ENCODE data around the gene IGF2BP2.

Gene IGF2BP2

GRCh38 chr3:185767002-185767688, 57.7 kb downstream of the IGF2BP2 start:
- Mint-ChIP-seq H3K4me3 (no peak overlapping the region), H3K9me3 (no peaks in the 10 kb centered on the region), H3K4me1 (no peaks in the 10 kb centered on the region), H3K36me3 (no peaks in the 10 kb centered on the region), H3K27ac (no peak overlapping the region)
- ATAC-seq = no peak
- DNase-seq (ENCODE audit: low spot score in 2 of 2) = no peak

DNA sequence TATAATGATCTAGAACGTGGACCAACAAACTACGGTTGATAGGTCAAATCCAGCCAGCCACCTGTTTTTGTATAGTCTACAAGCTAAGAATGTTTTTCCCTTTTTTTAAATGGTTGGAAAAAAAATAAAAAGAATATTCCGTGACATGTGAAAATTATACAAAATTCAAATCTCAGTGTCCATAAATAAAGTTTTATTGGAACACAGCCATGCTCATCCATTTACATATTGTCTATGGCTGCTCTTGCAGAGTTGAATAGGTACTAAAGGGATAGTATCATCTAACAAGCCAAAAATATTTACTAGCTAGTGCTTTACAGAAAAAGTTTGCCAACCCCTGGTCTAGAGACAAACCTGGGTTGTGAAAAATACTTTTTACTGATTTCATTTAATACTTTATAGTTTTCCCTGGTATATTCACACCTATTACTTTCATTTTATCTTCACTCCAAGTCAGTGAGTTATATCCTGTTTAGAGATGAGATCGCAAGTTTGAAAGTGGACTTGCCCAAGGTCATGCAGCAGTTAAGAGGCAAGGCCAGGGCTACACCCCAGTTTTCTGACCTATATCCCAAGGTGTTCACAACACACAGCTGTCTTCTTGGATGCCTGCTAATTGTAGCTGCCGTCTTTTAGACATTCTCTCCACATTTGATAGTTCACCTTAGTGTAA, 58.4 kb downstream of the IGF2BP2 start:
- no peaks in the 10 kb centered on the region for H3K4me1 Mint-ChIP-seq
- no peak overlapping the region for H3K4me3 Mint-ChIP-seq
- DNase-seq (ENCODE audit: low spot score in 2 of 2) (no peak), ATAC-seq (no peak)
- no peaks in the 10 kb centered on the region for H3K36me3 Mint-ChIP-seq
- no peak overlapping the region for H3K27ac Mint-ChIP-seq
- no peaks in the 10 kb centered on the region for H3K9me3 Mint-ChIP-seq

- H3K4me3 Mint-ChIP-seq = no peak overlapping the region
- DNase-seq (ENCODE audit: low spot score in 2 of 2) = no peak
- ATAC-seq = no peak
- H3K4me1 Mint-ChIP-seq = no peaks in the 10 kb centered on the region
- H3K9me3 Mint-ChIP-seq = no peaks in the 10 kb centered on the region
- no peaks in the 10 kb centered on the region for H3K36me3 Mint-ChIP-seq
- H3K27ac Mint-ChIP-seq = no peak overlapping the region
These were observed 59.9 kb downstream of the IGF2BP2 start for GRCh38 chr3:185764980-185765370.

DNA sequence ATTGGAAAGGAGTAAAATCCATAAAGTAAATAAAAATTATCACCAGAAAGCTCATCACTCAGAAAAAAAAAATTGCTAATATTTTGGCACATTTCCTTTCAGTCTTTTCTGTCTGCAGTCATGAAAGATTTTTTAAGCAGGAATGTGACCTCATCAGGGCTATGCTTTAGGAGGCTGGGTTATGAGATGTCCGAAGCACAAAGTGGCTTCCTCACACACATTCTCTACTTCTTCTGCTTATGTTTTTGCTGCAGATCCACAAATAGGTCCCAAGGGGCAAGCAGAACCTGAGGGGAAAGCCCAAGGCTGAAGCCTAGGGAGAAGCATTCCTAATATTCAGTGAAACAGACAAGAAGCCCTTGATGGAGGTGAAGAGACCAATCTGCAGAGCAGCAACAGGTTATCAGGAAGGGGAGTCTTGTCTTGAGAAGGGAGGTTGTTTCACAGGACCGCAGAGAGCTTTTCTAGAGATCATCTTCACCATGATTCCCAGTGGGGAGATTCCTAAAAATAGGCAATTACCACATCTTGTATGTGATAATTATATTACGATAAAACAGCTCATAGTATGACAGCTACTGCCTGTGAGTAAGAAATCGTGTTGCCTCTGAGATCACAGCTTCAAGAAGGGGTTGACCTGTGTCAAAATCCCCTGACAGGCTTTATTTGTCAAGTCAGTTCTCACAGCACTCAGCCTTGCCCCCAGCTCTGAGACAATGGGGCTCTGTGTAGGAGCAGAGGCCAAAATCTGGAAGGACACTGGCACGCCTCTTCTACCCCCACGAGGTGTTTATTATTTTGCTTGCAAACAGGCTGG, 60.5 kb downstream of the IGF2BP2 start:
- no peak overlapping the region for H3K4me3 Mint-ChIP-seq

GRCh38 chr3:185763347-185764005, 61.4 kb downstream of the IGF2BP2 start:
- no peak for DNase-seq (ENCODE audit: low spot score in 2 of 2)
- H3K27ac Mint-ChIP-seq = no peak overlapping the region
- no peaks in the 10 kb centered on the region for H3K36me3 Mint-ChIP-seq
- H3K4me1 Mint-ChIP-seq = no peaks in the 10 kb centered on the region
- H3K4me3 Mint-ChIP-seq = no peak overlapping the region
- H3K9me3 Mint-ChIP-seq = no peaks in the 10 kb centered on the region
- ATAC-seq = no peak

More for the DNA sequence above, 60.5 kb downstream of the IGF2BP2 start:
- Mint-ChIP-seq H3K36me3 (no peaks in the 10 kb centered on the region), H3K9me3 (no peaks in the 10 kb centered on the region), H3K4me1 (no peaks in the 10 kb centered on the region), H3K27ac (no peak overlapping the region)
- ATAC-seq (no peak), DNase-seq (ENCODE audit: low spot score in 2 of 2) (no peak)

DNA sequence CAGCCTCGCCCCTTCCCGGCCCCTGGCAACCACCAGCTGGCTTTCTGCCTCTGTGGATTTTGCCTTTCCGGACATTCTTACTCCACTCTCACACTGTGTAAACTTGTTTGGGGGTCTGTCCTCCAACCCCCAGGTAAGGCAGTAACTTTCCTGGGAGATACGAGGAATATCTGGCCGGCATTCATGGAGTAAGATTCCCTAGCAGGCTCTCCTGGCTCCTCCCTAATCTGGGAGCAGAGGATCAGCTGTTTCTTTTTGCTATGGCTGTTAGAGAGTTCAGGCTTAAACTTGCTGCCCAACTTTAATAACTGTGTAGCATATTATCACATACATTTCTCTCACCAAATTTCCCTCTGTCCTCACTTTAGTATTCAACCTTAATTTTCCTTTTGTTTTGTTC, 64.3 kb downstream of the IGF2BP2 start:
- Mint-ChIP-seq H3K4me1 (no peaks in the 10 kb centered on the region), H3K27ac (no peak overlapping the region), H3K4me3 (no peak overlapping the region), H3K9me3 (no peaks in the 10 kb centered on the region), H3K36me3 (no peaks in the 10 kb centered on the region)
- ATAC-seq (no peak), DNase-seq (ENCODE audit: low spot score in 2 of 2) (no peak)

DNA sequence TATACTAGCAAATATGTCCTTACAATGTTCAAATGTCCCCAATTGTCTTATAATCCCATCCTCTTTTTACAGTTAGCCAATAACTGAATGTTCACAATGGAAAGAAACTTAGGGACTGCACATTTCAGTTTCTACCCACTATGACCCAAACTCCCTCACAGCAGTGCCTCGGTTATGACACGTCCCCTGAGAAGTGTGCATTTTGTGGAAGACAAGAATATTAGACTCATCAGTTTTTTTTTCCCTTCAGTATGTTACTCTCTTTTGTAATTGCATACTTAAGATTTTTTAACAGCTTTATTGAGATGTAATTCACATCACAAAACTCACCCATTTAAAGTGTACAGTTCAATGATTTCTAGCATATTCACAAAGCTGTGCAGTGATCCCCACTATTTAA, 64.8 kb downstream of the IGF2BP2 start:
- Mint-ChIP-seq H3K4me3 (no peak overlapping the region), H3K36me3 (no peaks in the 10 kb centered on the region), H3K4me1 (no peaks in the 10 kb centered on the region), H3K27ac (no peak overlapping the region), H3K9me3 (no peaks in the 10 kb centered on the region)
- ATAC-seq = no peak
- DNase-seq (ENCODE audit: low spot score in 2 of 2) = no peak

DNA sequence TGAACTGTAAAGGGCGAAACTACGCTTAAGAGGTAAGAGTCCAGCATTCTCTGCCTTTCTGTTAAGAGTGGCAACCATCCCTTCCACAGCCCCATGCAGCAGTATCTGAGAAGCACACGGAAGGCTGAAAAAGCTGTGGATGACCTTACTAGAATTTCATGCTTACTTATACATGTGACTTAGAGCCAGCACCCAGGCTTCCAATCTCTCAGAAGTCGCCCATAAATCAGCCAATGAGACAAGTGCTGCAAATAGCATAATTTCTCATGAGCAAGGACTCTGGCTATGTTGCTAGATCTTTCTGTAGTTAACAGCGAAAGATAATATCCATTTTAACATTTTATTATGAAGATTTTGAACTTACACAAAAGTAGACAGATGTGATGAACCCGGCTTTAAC, 65.3 kb downstream of the IGF2BP2 start:
- ATAC-seq = no peak
- no peaks in the 10 kb centered on the region for H3K4me1 Mint-ChIP-seq
- H3K36me3 Mint-ChIP-seq = no peaks in the 10 kb centered on the region
- no peak for DNase-seq (ENCODE audit: low spot score in 2 of 2)
- H3K9me3 Mint-ChIP-seq = peaks cover under 1% of the 10 kb centered on the region
- no peak overlapping the region for H3K27ac Mint-ChIP-seq
- H3K4me3 Mint-ChIP-seq = no peak overlapping the region

DNA sequence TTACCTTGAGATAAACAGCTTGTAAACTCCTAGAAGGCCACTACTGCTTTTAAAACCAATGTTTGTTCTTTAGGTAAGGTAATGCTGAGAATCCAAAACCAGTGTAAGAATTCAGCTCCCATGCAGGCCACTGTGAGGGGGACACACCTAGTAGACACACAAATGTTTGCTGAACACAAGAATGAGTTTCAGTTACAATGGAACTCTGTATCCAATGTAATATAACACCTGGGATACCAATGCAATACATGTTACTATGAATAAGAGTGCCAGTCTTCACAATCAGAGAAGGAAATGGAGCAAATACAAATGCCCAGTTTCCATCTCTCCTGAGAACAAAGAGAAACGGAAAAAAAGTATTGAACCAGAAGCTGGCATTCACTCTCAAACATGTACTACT, 65.9 kb downstream of the IGF2BP2 start:
- no peak for DNase-seq (ENCODE audit: low spot score in 2 of 2)
- peaks cover 4% of the 10 kb centered on the region for H3K9me3 Mint-ChIP-seq

DNA sequence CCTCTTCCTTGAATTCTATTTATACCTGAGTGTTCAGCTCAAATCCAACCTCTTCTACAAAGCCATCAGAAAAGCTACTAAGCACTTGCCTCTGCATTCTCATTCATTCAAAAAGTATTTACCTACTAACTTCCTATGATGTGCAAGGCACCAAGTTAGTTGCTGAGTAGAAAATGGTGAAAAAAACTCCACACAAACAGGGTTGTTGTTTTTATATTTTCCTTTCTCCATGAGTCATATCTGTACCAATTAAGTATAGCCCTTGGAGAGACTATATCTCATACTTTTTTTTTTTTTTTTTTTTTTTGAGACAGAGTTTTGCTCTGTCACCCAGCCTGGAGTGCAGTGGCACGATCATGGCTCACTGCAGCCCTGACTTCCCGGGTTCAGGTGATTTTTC, 67.7 kb downstream of the IGF2BP2 start:
- no peaks in the 10 kb centered on the region for H3K4me1 Mint-ChIP-seq

More for the DNA sequence above, 65.9 kb downstream of the IGF2BP2 start:
- Mint-ChIP-seq H3K27ac (no peak overlapping the region), H3K36me3 (no peaks in the 10 kb centered on the region), H3K4me3 (no peak overlapping the region), H3K4me1 (no peaks in the 10 kb centered on the region)
- ATAC-seq = no peak

DNA sequence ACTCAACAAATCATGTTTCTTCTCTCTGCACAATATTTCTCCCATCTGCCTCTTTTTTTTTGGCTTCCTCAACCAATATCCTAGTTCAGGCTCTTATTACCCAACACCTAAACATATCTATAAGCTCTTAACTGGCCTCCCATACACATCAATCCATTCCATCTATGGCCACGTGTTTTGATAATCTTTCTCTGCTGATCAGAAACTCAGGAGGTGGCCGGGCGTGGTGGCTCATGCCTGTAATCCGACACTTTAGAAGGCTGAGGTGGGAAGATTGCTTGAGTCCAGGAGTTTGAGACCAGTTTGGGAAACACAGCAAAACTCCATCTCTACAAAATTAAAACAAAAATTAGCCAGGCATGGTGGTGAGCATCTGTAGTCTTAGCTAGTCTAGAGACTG, 68.4 kb downstream of the IGF2BP2 start:
- Mint-ChIP-seq H3K9me3 (peaks cover 4% of the 10 kb centered on the region), H3K36me3 (no peaks in the 10 kb centered on the region), H3K27ac (no peak overlapping the region), H3K4me1 (no peaks in the 10 kb centered on the region), H3K4me3 (no peak overlapping the region)
- ATAC-seq (no peak), DNase-seq (ENCODE audit: low spot score in 2 of 2) (no peak)

More for the DNA sequence above, 67.7 kb downstream of the IGF2BP2 start:
- Mint-ChIP-seq H3K4me3 (no peak overlapping the region), H3K9me3 (peaks cover 4% of the 10 kb centered on the region), H3K27ac (no peak overlapping the region), H3K36me3 (no peaks in the 10 kb centered on the region)
- DNase-seq (ENCODE audit: low spot score in 2 of 2) (no peak), ATAC-seq (no peak)

DNA sequence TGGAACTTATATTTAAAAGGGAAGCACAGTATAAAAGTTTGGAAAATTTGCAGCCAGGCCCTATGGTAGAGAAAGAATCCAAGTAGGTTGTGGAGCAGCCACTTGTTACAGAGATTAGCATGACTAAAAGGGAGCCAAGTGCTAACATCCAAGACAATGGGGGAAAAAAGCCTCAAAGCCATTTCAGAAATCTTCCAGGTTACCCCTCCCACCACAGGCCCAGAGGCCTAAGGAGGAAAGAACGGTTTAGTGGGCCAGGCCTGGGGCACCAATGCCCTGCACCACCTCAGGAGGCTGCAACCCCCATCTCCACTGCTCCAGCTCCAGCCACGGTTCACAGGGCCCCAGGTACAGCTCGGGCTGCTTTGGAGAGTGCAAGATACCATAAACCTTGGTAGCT, 69.9 kb downstream of the IGF2BP2 start:
- Mint-ChIP-seq H3K4me1 (no peaks in the 10 kb centered on the region), H3K9me3 (peaks cover 4% of the 10 kb centered on the region), H3K27ac (no peak overlapping the region), H3K4me3 (no peak overlapping the region), H3K36me3 (no peaks in the 10 kb centered on the region)
- DNase-seq (ENCODE audit: low spot score in 2 of 2) (no peak), ATAC-seq (peak; percentile 36)

GRCh38 chr3:185753354-185753753, 71.5 kb downstream of the IGF2BP2 start:
- H3K4me3 Mint-ChIP-seq = no peak overlapping the region
- H3K4me1 Mint-ChIP-seq = no peaks in the 10 kb centered on the region
- no peak for ATAC-seq
- no peak for DNase-seq (ENCODE audit: low spot score in 2 of 2)
- H3K9me3 Mint-ChIP-seq = peaks cover 4% of the 10 kb centered on the region
- no peak overlapping the region for H3K27ac Mint-ChIP-seq
- H3K36me3 Mint-ChIP-seq = no peaks in the 10 kb centered on the region

DNA sequence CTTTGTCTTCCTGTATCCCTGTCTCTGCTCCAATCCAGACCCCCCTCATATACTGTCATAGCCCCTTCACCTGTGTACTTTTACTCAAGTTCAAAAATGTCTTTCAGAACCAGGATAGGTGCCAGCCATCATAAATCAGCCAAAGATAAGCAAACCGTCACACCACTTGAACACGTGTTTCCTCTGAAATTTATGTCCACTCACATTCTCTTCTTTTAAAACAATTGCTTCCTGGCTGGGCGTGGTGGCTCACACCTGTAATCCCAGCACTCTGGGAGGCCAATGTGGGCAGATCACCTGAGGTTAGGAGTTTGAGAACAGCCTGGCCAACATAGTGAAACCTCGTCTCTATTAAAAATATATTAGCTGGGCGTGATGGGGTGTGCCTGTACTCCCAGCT, 74.1 kb downstream of the IGF2BP2 start:
- no peaks in the 10 kb centered on the region for H3K4me1 Mint-ChIP-seq
- no peaks in the 10 kb centered on the region for H3K36me3 Mint-ChIP-seq
- H3K9me3 Mint-ChIP-seq = peaks cover 4% of the 10 kb centered on the region
- no peak overlapping the region for H3K27ac Mint-ChIP-seq
- DNase-seq (ENCODE audit: low spot score in 2 of 2) = no peak
- H3K4me3 Mint-ChIP-seq = no peak overlapping the region
- no peak for ATAC-seq

DNA sequence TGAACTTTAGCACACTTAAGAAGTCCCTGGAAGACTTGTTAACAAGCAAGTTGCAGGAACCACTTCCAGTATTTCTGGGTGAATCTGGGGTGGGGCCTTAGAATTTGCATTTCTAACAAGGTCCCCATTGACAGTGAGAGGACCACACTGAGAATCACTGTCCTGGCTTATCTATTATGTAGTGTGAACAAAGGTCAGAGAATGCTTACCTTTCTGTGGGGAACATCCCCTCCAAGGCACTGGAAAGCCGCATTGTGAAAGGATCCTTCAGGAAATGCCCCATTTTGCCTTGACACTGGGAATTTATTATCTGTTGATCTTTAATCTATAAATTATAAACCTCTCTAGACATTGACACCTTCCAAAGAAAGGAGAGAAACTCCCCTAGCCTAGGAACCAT, 74.8 kb downstream of the IGF2BP2 start:
- H3K4me3 Mint-ChIP-seq = no peak overlapping the region
- H3K36me3 Mint-ChIP-seq = no peaks in the 10 kb centered on the region

More for the DNA sequence above, 74.8 kb downstream of the IGF2BP2 start:
- Mint-ChIP-seq H3K27ac (no peak overlapping the region), H3K9me3 (peaks cover 4% of the 10 kb centered on the region), H3K4me1 (no peaks in the 10 kb centered on the region)
- ATAC-seq (no peak), DNase-seq (ENCODE audit: low spot score in 2 of 2) (no peak)

Measured in stimulated activated effector memory CD8-positive, alpha-beta T cell treated with anti-CD3 and anti-CD28 coated beads, Interleukin-12 subunit alpha, Interleukin-12 subunit beta, amount 100 ng/mL, for 72 hours (primary cell).